Measurements from ENCODE around the gene MALRD1.

GRCh38 chr10:19730907-19731217 is 682.3 kb downstream of the MALRD1 start:
- TF ChIP-seq CTCF (IDR thresholded peaks at IDR 0.05; ENCODE audit: insufficient read depth, low read depth, low read length) (no peak), EZH2 (IDR thresholded peaks at IDR 0.05; ENCODE audit: insufficient read depth, low read length) (no peak)
